MCF 10A (cell line): Measurements from ENCODE around the gene LRRC75A. TPM values are rescaled to one million over a fixed set of nuclear protein-coding genes. Genes with fewer than 3 reads are reported as not detected.

ENCODE experiments used
- BruUV-seq: library from RNA; stranded (reverse); fragments of 400-500 nt; replicated peaks from 2 replicates; lab custom pipeline; 2021; lab: Mats Ljungman, UMichigan
- CTCF ChIA-PET: fragments of 300-600 bp; sonication (Branson Sonifier 250); formaldehyde crosslinking; extraction: SDS; loops from one replicate; lab custom pipeline; 2021; ENCODE audit warnings: antibody characterized with exemption, inconsistent platforms; lab: Yijun Ruan, JAX
- POLR2A ChIA-PET: fragments of 300-600, 350-650 bp; sonication (Branson Sonifier 250); formaldehyde crosslinking; extraction: SDS; loops from one replicate; lab custom pipeline; 2020; ENCODE audit warnings: antibody characterized with exemption, inconsistent platforms; lab: Yijun Ruan, JAX
- DNase-seq: peaks from one replicate; pipeline ENCODE4 v3.0.0-alpha.2; 2018; ENCODE audit not compliant: unreplicated experiment
- H3K27ac Mint-ChIP-seq: one replicate; pipeline ENCODE4 v1.8.0; 2022; ENCODE audit warnings: mild to moderate bottlenecking, low read depth, mixed read lengths; ENCODE audit not compliant: unreplicated experiment
- H3K27me3 Mint-ChIP-seq: one replicate; pipeline ENCODE4 v1.8.0; 2022; ENCODE audit warnings: mixed read lengths; ENCODE audit not compliant: insufficient read depth, unreplicated experiment
- H3K36me3 Mint-ChIP-seq: one replicate; pipeline ENCODE4 v1.8.0; 2022; ENCODE audit warnings: mild to moderate bottlenecking, moderate library complexity, mixed read lengths; ENCODE audit not compliant: insufficient read depth, unreplicated experiment
- H3K4me1 Mint-ChIP-seq: one replicate; pipeline ENCODE4 v1.8.0; 2022; ENCODE audit warnings: mixed read lengths; ENCODE audit not compliant: insufficient read depth, unreplicated experiment
- H3K4me3 Mint-ChIP-seq: one replicate; pipeline ENCODE4 v1.8.0; 2022; ENCODE audit warnings: mild to moderate bottlenecking, moderate library complexity, mixed read lengths; ENCODE audit not compliant: unreplicated experiment
- H3K9me3 Mint-ChIP-seq: one replicate; pipeline ENCODE4 v1.8.0; 2022; ENCODE audit warnings: mixed read lengths; ENCODE audit not compliant: unreplicated experiment
- intact Hi-C: fragments of 100-400 bp; cut with micrococcal nuclease; formaldehyde crosslinking; loops from 2 replicates; pipeline ENCODE4 v1.14.1; 2022
- total RNA-seq: library from RNA; stranded (reverse); gene quantifications from 2 replicates; pipeline ENCODE4 v1.2.3, GENCODE V29; 2022
- TF ChIP-seq, protein P1 (sequence below): fragments of 200-600 bp; IDR thresholded peaks from one replicate; pipeline ENCODE4 v1.8.0; 2022; ENCODE audit warnings: antibody characterized with exemption, mild to moderate bottlenecking; ENCODE audit not compliant: unreplicated experiment

Gene LRRC75A
- total RNA-seq, 1 experiment from 2014 or later: 0.30 TPM

DNA sequence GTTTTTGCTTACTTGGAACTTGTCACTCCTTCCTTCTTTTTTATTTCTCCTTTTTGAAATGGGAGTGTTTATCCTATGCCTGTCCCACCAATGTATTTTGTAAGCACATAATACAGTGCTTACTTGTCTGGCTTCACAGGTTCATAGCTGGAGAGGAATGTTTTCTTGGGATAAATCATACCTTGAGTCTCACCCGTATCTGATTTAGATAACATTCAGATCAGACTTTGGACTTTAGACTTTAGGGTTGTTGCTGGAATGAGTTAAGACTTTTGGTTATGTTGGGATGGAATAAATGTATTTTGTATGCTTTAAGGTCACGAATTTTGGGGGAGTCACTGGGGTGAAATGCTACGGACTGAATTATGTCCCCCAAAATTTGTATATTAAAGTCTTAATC, 13.0 kb upstream of the LRRC75A start:
- CTCF ChIA-PET: interaction anchor here (1.3 to 2.4 kb wide), 2 partner anchors 16 to 44 kb away, joined by 3 to 9 read pairs; no protein-coding TSS in a partner anchor
- H3K9me3 Mint-ChIP-seq: no peaks in the 10 kb centered on the region
- intact Hi-C loops: no loop called here
- TF ChIP-seq, protein P1, sequence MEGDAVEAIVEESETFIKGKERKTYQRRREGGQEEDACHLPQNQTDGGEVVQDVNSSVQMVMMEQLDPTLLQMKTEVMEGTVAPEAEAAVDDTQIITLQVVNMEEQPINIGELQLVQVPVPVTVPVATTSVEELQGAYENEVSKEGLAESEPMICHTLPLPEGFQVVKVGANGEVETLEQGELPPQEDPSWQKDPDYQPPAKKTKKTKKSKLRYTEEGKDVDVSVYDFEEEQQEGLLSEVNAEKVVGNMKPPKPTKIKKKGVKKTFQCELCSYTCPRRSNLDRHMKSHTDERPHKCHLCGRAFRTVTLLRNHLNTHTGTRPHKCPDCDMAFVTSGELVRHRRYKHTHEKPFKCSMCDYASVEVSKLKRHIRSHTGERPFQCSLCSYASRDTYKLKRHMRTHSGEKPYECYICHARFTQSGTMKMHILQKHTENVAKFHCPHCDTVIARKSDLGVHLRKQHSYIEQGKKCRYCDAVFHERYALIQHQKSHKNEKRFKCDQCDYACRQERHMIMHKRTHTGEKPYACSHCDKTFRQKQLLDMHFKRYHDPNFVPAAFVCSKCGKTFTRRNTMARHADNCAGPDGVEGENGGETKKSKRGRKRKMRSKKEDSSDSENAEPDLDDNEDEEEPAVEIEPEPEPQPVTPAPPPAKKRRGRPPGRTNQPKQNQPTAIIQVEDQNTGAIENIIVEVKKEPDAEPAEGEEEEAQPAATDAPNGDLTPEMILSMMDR: no peak
- H3K4me3 Mint-ChIP-seq: no peak overlapping the region
- peaks cover 6% of the 10 kb centered on the region for H3K4me1 Mint-ChIP-seq
- BruUV-seq: no TSS peak
- no peak overlapping the region for H3K27ac Mint-ChIP-seq
- no peaks in the 10 kb centered on the region for H3K36me3 Mint-ChIP-seq
- H3K27me3 Mint-ChIP-seq: peaks cover 11% of the 10 kb centered on the region
- POLR2A ChIA-PET: interaction anchor here (0.6 kb wide), 1 partner anchor 82 kb away, joined by 3 read pairs; no protein-coding TSS in a partner anchor
- DNase-seq: no peak

DNA sequence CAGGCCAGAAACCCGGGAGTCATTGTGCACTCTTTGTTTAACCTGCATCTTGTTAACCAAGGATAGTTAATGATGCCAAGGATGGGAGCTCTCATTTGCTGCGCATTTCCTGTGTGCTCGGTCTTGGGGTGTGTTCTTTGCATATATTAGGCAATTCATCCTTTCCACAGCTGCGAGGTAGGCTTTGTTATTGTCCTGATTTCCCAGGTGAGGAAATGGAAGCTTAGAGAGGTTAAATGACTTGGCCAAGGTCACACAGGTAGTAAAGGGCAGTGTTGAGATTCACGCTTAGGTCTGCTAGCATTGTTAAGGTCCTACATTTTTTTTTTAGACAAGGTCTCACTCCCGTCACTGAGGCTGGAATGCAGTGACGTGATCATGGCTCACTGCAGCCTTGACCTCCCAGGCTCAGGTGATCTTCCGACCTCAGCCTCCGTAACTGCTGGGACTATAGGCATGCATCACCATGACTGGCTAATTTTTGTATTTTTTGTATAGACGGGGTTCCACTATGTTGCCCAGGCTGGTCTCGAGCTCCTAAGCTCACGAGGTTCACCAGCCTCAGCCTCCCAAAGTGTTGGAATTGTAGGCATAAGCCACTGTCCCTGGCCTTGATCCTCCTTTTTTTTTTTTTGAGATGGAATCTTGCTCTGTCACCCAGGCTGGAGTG, 5.0 kb upstream of the LRRC75A start:
- TF ChIP-seq, protein P1: no peak
- ChIA-PET CTCF (no interaction called here), POLR2A (interaction anchor here (0.6 kb wide), 1 partner anchor 20 kb away, joined by 3 read pairs; no protein-coding TSS in a partner anchor)
- BruUV-seq: no TSS peak
- Mint-ChIP-seq H3K4me1 (no peaks in the 10 kb centered on the region), H3K27me3 (peaks cover 69% of the 10 kb centered on the region), H3K27ac (no peak overlapping the region), H3K4me3 (no peak overlapping the region), H3K36me3 (no peaks in the 10 kb centered on the region), H3K9me3 (no peaks in the 10 kb centered on the region)
- no peak for DNase-seq
- intact Hi-C loops: no loop called here

DNA sequence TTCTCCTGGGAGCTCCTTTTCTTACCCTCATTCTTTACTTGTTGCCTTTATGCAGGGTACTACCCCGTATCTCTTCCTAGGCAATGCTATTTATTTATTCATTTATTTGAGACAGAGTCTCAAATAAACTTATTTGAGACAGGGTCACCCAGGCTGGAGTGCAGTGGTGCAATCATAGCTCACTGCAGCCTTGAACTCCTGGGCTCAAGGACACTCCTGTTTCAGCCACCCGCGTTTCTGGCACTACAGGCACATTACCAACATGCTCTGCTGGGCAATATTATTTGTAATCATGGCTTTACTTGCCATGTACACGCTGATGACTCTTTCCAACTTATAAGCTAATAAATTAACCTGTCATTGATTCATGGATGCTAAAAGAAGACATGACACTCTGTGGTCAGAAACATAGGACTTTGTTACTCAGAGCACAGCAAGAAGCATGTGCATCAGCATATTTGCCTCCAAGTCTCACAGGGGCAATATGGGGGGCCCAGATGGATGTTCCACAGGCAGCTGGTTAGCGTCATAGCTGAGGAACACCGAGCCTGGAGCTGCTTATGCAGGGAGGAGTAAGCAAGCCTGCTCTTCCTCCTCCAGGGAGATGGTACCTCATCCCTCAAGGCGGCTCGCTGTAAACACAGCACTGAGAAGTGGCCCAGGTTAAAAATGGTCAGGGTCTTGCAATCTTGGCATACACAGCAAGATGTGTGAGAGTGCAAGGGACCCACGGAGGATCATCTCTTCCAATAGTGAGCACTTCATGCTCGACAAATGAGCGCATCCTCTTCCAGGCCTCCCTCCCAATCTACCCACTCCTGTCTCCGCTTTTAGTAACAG, 4.2 kb upstream of the LRRC75A start:
- Mint-ChIP-seq H3K4me3 (no peak overlapping the region), H3K27me3 (peaks cover 62% of the 10 kb centered on the region), H3K36me3 (no peaks in the 10 kb centered on the region), H3K9me3 (no peaks in the 10 kb centered on the region), H3K27ac (no peak overlapping the region), H3K4me1 (no peaks in the 10 kb centered on the region)
- TF ChIP-seq, protein P1: no peak
- ChIA-PET CTCF (interaction anchor here (0.7 to 0.9 kb wide), 2 partner anchors 9 to 43 kb away, joined by 3 to 6 read pairs; no protein-coding TSS in a partner anchor), POLR2A (interaction anchor here (0.6 to 1.3 kb wide), 2 partner anchors 13 to 19 kb away, joined by 3 to 4 read pairs; no protein-coding TSS in a partner anchor)
- BruUV-seq: no TSS peak
- no peak for DNase-seq
- intact Hi-C loops: no loop called here

DNA sequence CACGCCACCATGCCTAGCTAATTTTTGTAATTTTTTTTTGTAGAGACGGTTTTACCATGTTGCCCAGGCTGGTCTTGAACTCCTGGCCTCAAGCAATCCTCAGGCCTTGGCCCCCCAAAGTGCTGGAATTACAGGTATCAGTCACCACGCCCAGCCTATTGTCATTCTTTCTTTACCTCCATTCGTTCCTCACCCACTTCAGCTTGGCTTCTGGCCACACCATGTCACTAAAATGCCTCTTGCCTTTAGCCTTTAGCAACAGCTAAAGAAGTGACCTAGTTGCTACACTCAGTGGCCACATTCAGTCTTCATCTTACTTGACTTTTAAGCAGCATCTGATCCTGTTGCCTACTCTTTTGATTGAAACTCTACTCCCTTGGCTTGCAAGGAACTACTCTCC, 3.6 kb upstream of the LRRC75A start:
- TF ChIP-seq, protein P1: no peak
- no TSS peak for BruUV-seq
- Mint-ChIP-seq H3K9me3 (no peaks in the 10 kb centered on the region), H3K36me3 (no peaks in the 10 kb centered on the region), H3K27me3 (peaks cover 63% of the 10 kb centered on the region), H3K4me3 (no peak overlapping the region), H3K27ac (no peak overlapping the region), H3K4me1 (no peaks in the 10 kb centered on the region)
- ChIA-PET CTCF (interaction anchor here (0.7 to 1.0 kb wide), 5 partner anchors 9 to 149 kb away, joined by 3 to 6 read pairs (median 4); no protein-coding TSS in a partner anchor), POLR2A (interaction anchor here (1.3 kb wide), 1 partner anchor 13 kb away, joined by 4 read pairs; no protein-coding TSS in a partner anchor)
- intact Hi-C loops: no loop called here
- DNase-seq: no peak
